Measurements from ENCODE around the gene CHRNA9. TPM values are rescaled to one million over a fixed set of nuclear protein-coding genes. Genes with fewer than 3 reads are reported as not detected.

Gene CHRNA9
- polyA plus RNA-seq, 6 donors from 2014 or later: 0.25 TPM; not detected in 5

Other genes starting within 250 kb of the CHRNA9 start
- gene RHOH, start 138.3 kb upstream of the CHRNA9 start, polyA plus RNA-seq (ENCODE audit: low read depth in 6 of 6): 100 to 1,000 TPM; 411 to 590 (median 456) TPM